Cardiac septum (tissue), 1 donor: Measurements from ENCODE around the gene IL5. TPM values are rescaled to one million over a fixed set of nuclear protein-coding genes. Genes with fewer than 3 reads are reported as not detected.
A peak's percentile ranks its signal among the peaks of the same experiment; 100 is the strongest.

Experiments used
- DNase-seq: peaks from one replicate; pipeline ENCODE4 v3.0.0-alpha.2; 2020; ENCODE audit warnings: low spot score
- intact Hi-C: fragments of 100-400 bp; cut with DNase I; formaldehyde crosslinking; loops from one replicate; pipeline ENCODE4 v1.14.0; 2022
- total RNA-seq: library from RNA; stranded (reverse); fragmentation: NEBNext Ultra II Directional; extraction: Animal tissue kit (Norgen Biotek cat#: 25700); gene quantifications from one replicate; pipeline ENCODE4 v1.2.1, GENCODE V29; 2021
- donor health status: DM: no; HTN: no; CAD: no.

Gene IL5
- total RNA-seq, 1 donor from 2014 or later = not detected

GRCh38 chr5:132500931-132501628 is 42.2 kb downstream of the IL5 start:
- intact Hi-C loops = loop anchor here (1.0 to 5.0 kb wide), 3 partner anchors 56 to 229 kb away; partner anchors contain the start of gene RAD50
- DNase-seq = no peak

- no peak for DNase-seq
- intact Hi-C loops = loop anchor here (2.0 to 5.0 kb wide), 2 partner anchors 56 to 228 kb away; partner anchors contain the start of gene RAD50
Measured at GRCh38 chr5:132500244-132500930, 42.9 kb downstream of the IL5 start.

GRCh38 chr5:132499440-132500243 is 43.7 kb downstream of the IL5 start:
- intact Hi-C loops = loop anchor here (2.0 to 5.0 kb wide), 5 partner anchors 57 to 272 kb away; partner anchors contain the start of genes P4HA2, RAD50 and SLC22A4
- no peak for DNase-seq

- intact Hi-C loops = loop anchor here (2.0 to 5.0 kb wide), 3 partner anchors 80 to 271 kb away; partner anchors contain the start of genes P4HA2 and SLC22A4
- DNase-seq = no peak
Measured at GRCh38 chr5:132498686-132499271, 44.5 kb downstream of the IL5 start.

- DNase-seq = peak; percentile 72
- intact Hi-C loops = loop anchor here (2.0 to 5.0 kb wide), 3 partner anchors 79 to 271 kb away; partner anchors contain the start of genes P4HA2 and SLC22A4
Measured at GRCh38 chr5:132498152-132498551, 45.2 kb downstream of the IL5 start.

- DNase-seq = peak; percentile 80
- intact Hi-C loops = loop anchor here (2.0 to 5.0 kb wide), 3 partner anchors 87 to 270 kb away; partner anchors contain the start of genes P4HA2 and SLC22A4
Measured at GRCh38 chr5:132497488-132497997, 45.8 kb downstream of the IL5 start.

GRCh38 chr5:132496631-132497487 is 46.5 kb downstream of the IL5 start:
- intact Hi-C loops = loop anchor here (2.0 to 5.0 kb wide), 3 partner anchors 86 to 270 kb away; partner anchors contain the start of genes P4HA2 and SLC22A4
- peak; percentile 96 for DNase-seq

- intact Hi-C loops = loop anchor here (2.0 to 5.0 kb wide), 3 partner anchors 85 to 269 kb away; partner anchors contain the start of genes P4HA2 and SLC22A4
- peak; percentile 97 for DNase-seq
Measured at GRCh38 chr5:132496191-132496630, 47.1 kb downstream of the IL5 start.

- DNase-seq = peak; percentile 94
- intact Hi-C loops = loop anchor here (2.0 to 5.0 kb wide), 3 partner anchors 85 to 268 kb away; partner anchors contain the start of genes P4HA2 and SLC22A4
Measured at GRCh38 chr5:132495667-132496190, 47.6 kb downstream of the IL5 start.

GRCh38 chr5:132493821-132494220 is 49.5 kb downstream of the IL5 start:
- DNase-seq = no peak
- intact Hi-C loops = no loop called here

- DNase-seq = no peak
- intact Hi-C loops = no loop called here
Measured at GRCh38 chr5:132493241-132493640, 50.1 kb downstream of the IL5 start.

- intact Hi-C loops = no loop called here
Measured at GRCh38 chr5:132492386-132493125, 50.8 kb downstream of the IL5 start.

More at GRCh38 chr5:132492386-132493125, 50.8 kb downstream of the IL5 start:
- DNase-seq = no peak

Other genes starting within 250 kb of the IL5 start
- gene SLC22A4, start 249.1 kb downstream of the IL5 start, total RNA-seq = 2.2 TPM
- 9.2 TPM for gene SLC22A5, start 173.8 kb downstream of the IL5 start, total RNA-seq
- 19.9 TPM for gene IRF1, start 52.7 kb downstream of the IL5 start, total RNA-seq
- gene RAD50, start 13.5 kb upstream of the IL5 start, total RNA-seq = 27.7 TPM
- not detected for gene IL13, start 114.7 kb upstream of the IL5 start, total RNA-seq
- not detected for gene IL4, start 130.5 kb upstream of the IL5 start, total RNA-seq
- gene KIF3A, start 194.0 kb upstream of the IL5 start, total RNA-seq = 10.9 TPM
- not detected for gene CCNI2, start 203.9 kb upstream of the IL5 start, total RNA-seq
- gene SEPTIN8, start 233.7 kb upstream of the IL5 start, total RNA-seq = 45.2 TPM